Umbilical cord (tissue), 1 donor: Measurements from ENCODE around the gene SGF29. TPM values are rescaled to one million over a fixed set of nuclear protein-coding genes. Genes with fewer than 3 reads are reported as not detected.

Experiments used
- total RNA-seq: library from RNA; depleted of rRNA; stranded (reverse); fragments of >200 nt; gene quantifications from one replicate; pipeline ENCODE4 v1.2.3, GENCODE V29; 2014; ENCODE audit warnings: low replicate concordance; ENCODE audit not compliant: insufficient read depth

Gene SGF29
- total RNA-seq, 1 donor from 2014 or later: 14.0 TPM

Other genes with a start within 250 kb of the SGF29 start
- gene NPIPB6, start 190.4 kb upstream of the SGF29 start, total RNA-seq: not detected
- gene EIF3CL, start 150.1 kb upstream of the SGF29 start, total RNA-seq: 75.1 TPM
- gene NPIPB7, start 81.6 kb upstream of the SGF29 start, total RNA-seq: not detected
- 20.9 TPM for gene CLN3, start 61.8 kb upstream of the SGF29 start, total RNA-seq
- gene APOBR, start 59.3 kb upstream of the SGF29 start, total RNA-seq: 0.72 TPM
- not detected for gene IL27, start 47.1 kb upstream of the SGF29 start, total RNA-seq
- 8.7 TPM for gene NUPR1, start 14.9 kb upstream of the SGF29 start, total RNA-seq
- gene SULT1A2, start 43.1 kb downstream of the SGF29 start, total RNA-seq: not detected
- gene SULT1A1, start 56.1 kb downstream of the SGF29 start, total RNA-seq: 1.7 TPM
- not detected for gene NPIPB8, start 84.1 kb downstream of the SGF29 start, total RNA-seq
- gene EIF3C, start 157.5 kb downstream of the SGF29 start, total RNA-seq: 91.2 TPM
- gene NPIPB9, start 197.9 kb downstream of the SGF29 start, total RNA-seq: 6.0 TPM